GM12878 (cell line): ENCODE results near the gene ZFYVE21. TPM values are rescaled to one million over a fixed set of nuclear protein-coding genes. Genes with fewer than 3 reads are reported as not detected.

Experiments
- ATAC-seq: fragments of 200-7000 bp; cut with Tn5 transposase; 3 replicates; pipeline ENCODE4 v1.9.1; 2020; ENCODE audit warnings: mild to moderate bottlenecking, moderate library complexity
- BruUV-seq: library from RNA; stranded (reverse); fragments of 400-500 nt; replicated peaks from 2 replicates; lab custom pipeline; 2021; lab: Mats Ljungman, UMichigan
- CTCF ChIA-PET: fragments of 300-600 bp; sonication (Branson Sonifier 250); formaldehyde crosslinking; extraction: SDS; loops from one replicate; lab custom pipeline; 2021; ENCODE audit warnings: inconsistent platforms; lab: Yijun Ruan, JAX
- POLR2A ChIA-PET: fragments of 350-600 bp; formaldehyde crosslinking; extraction: SDS; loops from one replicate; lab custom pipeline; 2021; ENCODE audit warnings: inconsistent platforms; lab: Charles Lee
- RAD21 ChIA-PET: fragments of 300-600 bp; sonication (Branson Sonifier 250); formaldehyde crosslinking; loops from one replicate; lab custom pipeline; 2023; ENCODE audit warnings: antibody characterized with exemption; ENCODE audit not compliant: unreplicated experiment; lab: Charles Lee
- SMC1A ChIA-PET: fragments of 300-600 bp; sonication (Branson Sonifier 250); formaldehyde crosslinking; loops from one replicate; lab custom pipeline; 2023; ENCODE audit not compliant: unreplicated experiment, uncharacterized antibody; lab: Charles Lee
- DNase-seq: peaks from one replicate; pipeline ENCODE4 v3.0.0-alpha.2; 2011; ENCODE audit warnings: low read depth, low spot score
- FAIRE-seq: peaks from 3 replicates; lab custom pipeline; 2011; peaks lifted over from hg19 to GRCh38; lab: Jason Lieb, UNC
- H2AFZ ChIP-seq: 2 replicates; pipeline ENCODE4 v1.6.0; 2011; ENCODE audit warnings: low read depth, low read length, control low read depth; ENCODE audit not compliant: control insufficient read depth
- H3K27ac ChIP-seq: 2 replicates; pipeline ENCODE4 v1.5.1; 2011; ENCODE audit warnings: control low read depth; ENCODE audit not compliant: control insufficient read depth, insufficient read depth
- H3K27me3 ChIP-seq, 2 experiments: replicated peaks in 1 of 2; 2 replicates each; pipeline versions ENCODE4 v1.6.0 to v1.6.1; 2011; ENCODE audit warnings: low read length in 1 of 2; ENCODE audit not compliant: control insufficient read depth in 2 of 2, insufficient read depth in 2 of 2
- H3K36me3 ChIP-seq, 2 experiments: 2 replicates each; pipeline ENCODE4 v1.5.1; 2011; ENCODE audit warnings: low read length in 1 of 2; ENCODE audit not compliant: control insufficient read depth in 2 of 2, insufficient read depth in 2 of 2
- H3K4me1 ChIP-seq: 2 replicates; pipeline ENCODE4 v1.6.1; 2011; ENCODE audit warnings: mild to moderate bottlenecking, low read length, moderate library complexity, mixed read lengths; ENCODE audit not compliant: control insufficient read depth, insufficient read depth
- H3K4me2 ChIP-seq: 2 replicates; pipeline ENCODE4 v1.6.0; 2011; ENCODE audit warnings: control low read depth; ENCODE audit not compliant: control insufficient read depth, insufficient read depth
- H3K4me3 ChIP-seq: fragments of 200-600 bp; sonication (generic); 2 replicates; pipeline ENCODE4 v1.5.1; 2016
- H3K79me2 ChIP-seq: 2 replicates; pipeline ENCODE4 v1.6.0; 2011; ENCODE audit warnings: low read length; ENCODE audit not compliant: control insufficient read depth, insufficient read depth
- H3K9ac ChIP-seq: 2 replicates; pipeline ENCODE4 v1.8.0; 2011; ENCODE audit warnings: low read length, control low read depth, mixed read lengths; ENCODE audit not compliant: control insufficient read depth, insufficient read depth
- H3K9me3 ChIP-seq: replicated peaks from 3 replicates; pipeline ENCODE4 v1.5.1; 2011; ENCODE audit warnings: mild to moderate bottlenecking, low read length; ENCODE audit not compliant: control insufficient read depth, insufficient read depth
- H4K20me1 ChIP-seq: 2 replicates; pipeline ENCODE4 v1.6.0; 2011; ENCODE audit not compliant: control insufficient read depth, insufficient read depth
- IRF5 ChIP-seq: fragments of 450-650 bp; IDR thresholded peaks from 2 replicates; pipeline ENCODE4 v1.6.1; 2017; ENCODE audit warnings: borderline replicate concordance
- MLLT1 ChIP-seq: fragments of 450-650 bp; IDR thresholded peaks from 2 replicates; pipeline ENCODE4 v1.6.1; 2016; ENCODE audit warnings: mild to moderate bottlenecking
- NBN ChIP-seq: fragments of 450-650 bp; IDR thresholded peaks from 2 replicates; pipeline ENCODE4 v1.6.1; 2016
- RAD21 ChIP-seq: IDR thresholded peaks from 2 replicates; pipeline ENCODE4 v1.6.1; 2011; ENCODE audit warnings: mild to moderate bottlenecking, low read depth, low read length, moderate library complexity; ENCODE audit not compliant: insufficient read depth
- SIX5 ChIP-seq: IDR thresholded peaks from 2 replicates; pipeline ENCODE4 v1.6.1; 2011; ENCODE audit warnings: mild to moderate bottlenecking, low read depth, low read length, moderate library complexity; ENCODE audit not compliant: severe bottlenecking
- SREBF2 ChIP-seq: IDR thresholded peaks from 2 replicates; pipeline ENCODE4 v1.6.1; 2012; ENCODE audit warnings: mild to moderate bottlenecking, low read length
- STAT3 ChIP-seq: IDR thresholded peaks from 2 replicates; pipeline ENCODE4 v1.6.1; 2011; ENCODE audit warnings: low read depth, low read length, improper control_type of control experiment
- WGBS: methylation state at CpG from one replicate; pipeline ENCODE4 v1.1.6; 2016; ENCODE audit warnings: low lambda C conversion rate; ENCODE audit not compliant: insufficient replicate concordance, insufficient coverage; ENCODE audit errors: missing lambda C conversion rate; 5-methylcytosine and 5-hydroxymethylcytosine counted together
- in situ Hi-C: fragments of 300-500 bp; cut with MboI; formaldehyde crosslinking; loops from 9 replicates; pipeline ENCODE4 v1.14.3; 2018; ENCODE audit warnings: mixed read lengths
- intact Hi-C: fragments of 100-400 bp; cut with micrococcal nuclease; formaldehyde crosslinking; loops from one replicate; pipeline ENCODE4 v1.14.2; 2022; ENCODE audit not compliant: unreplicated experiment
- polyA plus RNA-seq, 11 experiments: library from polyadenylated mRNA; depleted of rRNA in 4 of 11; unstranded in 6 of 11; stranded (reverse) in 5 of 11; fragments of >200 nt; fragmentation: Nextera tagmentation in 4 of 11; fragmentation: Illumina TruSeq in 1 of 11; extraction: Ambion mirVana in 4 of 11; extraction: Trizol in 1 of 11; gene quantifications; 1 replicate in 1 of 11; 2 replicates in 10 of 11; pipeline versions ENCODE4 v1.2.1 to v1.2.3, GENCODE V29; 2011 to 2016; ENCODE audit warnings: inconsistent platforms in 2 of 11, missing spikeins in 2 of 11, low read depth in 1 of 11
- total RNA-seq, 4 experiments: library from RNA; depleted of rRNA in 3 of 4; stranded (reverse); fragments of >200 nt in 3 of 4; fragmentation: Illumina TruSeq in 1 of 4; extraction: Trizol in 1 of 4; gene quantifications; 2 replicates each; pipeline versions ENCODE4 v1.2.1 to v1.2.3, GENCODE V29; 2013 to 2021

The ZFYVE21 gene
- total and polyA plus RNA-seq, 10 of the 15 experiments (the other 5 are each of a cell fraction or from before 2014, with no cell fraction given) = 0.79 to 21.7 (median 13.8) TPM

GRCh38 chr14:103742499-103743255 lies 27.1 kb downstream of the ZFYVE21 start (continued):
- TF ChIP-seq IRF5 = no peak
- TF ChIP-seq, all 136 proteins: peak for 0

GRCh38 chr14:103743691-103744090 lies 28.1 kb downstream of the ZFYVE21 start:
- intact Hi-C loops (no loop called here), in situ Hi-C loops (no loop called here)
- no TSS peak for BruUV-seq
- RAD21 ChIA-PET = no interaction called here
- Histone ChIP-seq H3K9me3 (no peaks in the 10 kb centered on the region), H3K9ac (no peak overlapping the region), H3K79me2 (no peaks in the 10 kb centered on the region), H4K20me1 (no peaks in the 10 kb centered on the region), H2AFZ (no peak overlapping the region), H3K27me3 (no peaks in the 10 kb centered on the region), H3K4me2 (no peak overlapping the region), H3K4me1 (no peaks in the 10 kb centered on the region), H3K27ac (no peak overlapping the region), H3K4me3 (no peak overlapping the region), H3K36me3 (peaks cover 0 to 1% of the 10 kb centered on the region in 2 experiments; a peak in 3 of 4 replicates)
- FAIRE-seq (no peak), DNase-seq (no peak), ATAC-seq (no peak)
- CTCF ChIA-PET = no interaction called here
- POLR2A ChIA-PET = no interaction called here
- SMC1A ChIA-PET = no interaction called here
- TF ChIP-seq NBN (no peak), MLLT1 (no peak), RAD21 (no peak), SIX5 (no peak), STAT3 (no peak), SREBF2 (no peak)
- WGBS = 83% methylated on average over 15 of the region's 15 CpGs
